Jurkat, Clone E6-1 (cell line): Measurements from ENCODE around the gene INSIG2.
A peak's percentile ranks its signal among the peaks of the same experiment; 100 is the strongest.

ENCODE experiments used
- DNase-seq: peaks from one replicate; pipeline ENCODE4 v3.0.0-alpha.2; 2011; ENCODE audit warnings: low read depth, low spot score
- H3K4me3 ChIP-seq: 2 replicates; pipeline ENCODE4 v1.5.1; 2011; ENCODE audit warnings: mild to moderate bottlenecking, low read length, control low read depth, moderate library complexity

Gene INSIG2

GRCh38 chr2:118056801-118057200 lies 31.5 kb upstream of the INSIG2 start:
- DNase-seq = no peak
- H3K4me3 ChIP-seq = no peak overlapping the region

- no peak for DNase-seq
- H3K4me3 ChIP-seq = no peak overlapping the region
Measured at GRCh38 chr2:118058951-118059350, 29.3 kb upstream of the INSIG2 start.

GRCh38 chr2:118059919-118060478 lies 28.3 kb upstream of the INSIG2 start:
- no peak overlapping the region for H3K4me3 ChIP-seq
- DNase-seq = peak; percentile 67

- DNase-seq = no peak
- no peak overlapping the region for H3K4me3 ChIP-seq
Measured at GRCh38 chr2:118061135-118061955, 26.9 kb upstream of the INSIG2 start.

GRCh38 chr2:118062048-118062447 lies 26.2 kb upstream of the INSIG2 start:
- no peak overlapping the region for H3K4me3 ChIP-seq
- DNase-seq = no peak

- no peak overlapping the region for H3K4me3 ChIP-seq
- no peak for DNase-seq
Measured at GRCh38 chr2:118062669-118063068, 25.6 kb upstream of the INSIG2 start.

- DNase-seq = no peak
- no peak overlapping the region for H3K4me3 ChIP-seq
Measured at GRCh38 chr2:118065015-118065706, 23.1 kb upstream of the INSIG2 start.

- H3K4me3 ChIP-seq = no peak overlapping the region
Measured at GRCh38 chr2:118065921-118066511, 22.3 kb upstream of the INSIG2 start.

GRCh38 chr2:118077636-118078247 lies 10.5 kb upstream of the INSIG2 start:
- H3K4me3 ChIP-seq = no peak overlapping the region
- DNase-seq = no peak

More at GRCh38 chr2:118065921-118066511, 22.3 kb upstream of the INSIG2 start:
- no peak for DNase-seq

GRCh38 chr2:118078734-118079133 lies 9.5 kb upstream of the INSIG2 start:
- H3K4me3 ChIP-seq = no peak overlapping the region
- no peak for DNase-seq

GRCh38 chr2:118084491-118085089 lies 3.7 kb upstream of the INSIG2 start:
- H3K4me3 ChIP-seq = no peak overlapping the region
- no peak for DNase-seq

- H3K4me3 ChIP-seq = no peak overlapping the region
- no peak for DNase-seq
Measured at GRCh38 chr2:118085173-118086023, 2.9 kb upstream of the INSIG2 start.

- DNase-seq = no peak
- no peak overlapping the region for H3K4me3 ChIP-seq
Measured at GRCh38 chr2:118086024-118086633, 2.1 kb upstream of the INSIG2 start.

- H3K4me3 ChIP-seq = peak overlapping the region; percentile 95
- DNase-seq = peak; percentile 31
Measured at GRCh38 chr2:118089139-118089800, 999 bp downstream of the INSIG2 start.

GRCh38 chr2:118090387-118091139 lies 2.3 kb downstream of the INSIG2 start:
- DNase-seq = no peak
- no peak overlapping the region for H3K4me3 ChIP-seq

GRCh38 chr2:118091140-118091478 lies 2.8 kb downstream of the INSIG2 start:
- H3K4me3 ChIP-seq = no peak overlapping the region

GRCh38 chr2:118091631-118092030 lies 3.4 kb downstream of the INSIG2 start:
- H3K4me3 ChIP-seq = no peak overlapping the region
- DNase-seq = no peak

More at GRCh38 chr2:118091140-118091478, 2.8 kb downstream of the INSIG2 start:
- no peak for DNase-seq
